SKM-1 treated with dmso at 0.1 percent for 144 hours (cell line): ENCODE measurements around the gene C13orf42.
"Not testable (repeated sequence)": the region's sequence is repeated elsewhere in the genome, so short reads cannot be mapped to it uniquely, and the experiment has no call there.

Source experiments
- DNase-seq: peaks from one replicate; lab custom pipeline; 2025; ENCODE audit not compliant: unreplicated experiment; lab: John Stamatoyannopoulos, UW

C13orf42 gene

GRCh38 chr13:51122868-51123566, 11.9 kb upstream of the C13orf42 start:
- DNase-seq: no peak

DNA sequence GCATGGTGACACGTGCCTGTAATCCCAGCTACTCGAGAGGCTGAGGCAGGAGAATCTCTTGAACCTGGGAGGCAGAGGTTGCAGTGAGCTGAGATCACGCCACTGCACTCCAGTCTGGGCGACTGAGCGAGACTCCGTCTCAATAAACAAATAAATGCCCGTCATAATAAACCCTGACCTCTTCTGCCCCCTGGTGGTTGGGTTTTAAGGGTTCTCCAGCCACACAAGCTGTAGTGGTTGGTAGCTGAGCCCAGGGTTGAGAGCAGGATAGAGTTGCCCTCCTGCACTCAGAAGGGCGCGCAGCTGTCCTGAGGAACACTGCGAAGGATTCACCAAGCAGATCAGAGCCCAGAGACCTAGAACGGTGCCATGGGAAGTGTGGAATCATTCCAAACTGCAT, 9.8 kb upstream of the C13orf42 start:
- peak; percentile 4 for DNase-seq

- DNase-seq: no peak
Measured at GRCh38 chr13:51118809-51119431, 7.8 kb upstream of the C13orf42 start.

DNA sequence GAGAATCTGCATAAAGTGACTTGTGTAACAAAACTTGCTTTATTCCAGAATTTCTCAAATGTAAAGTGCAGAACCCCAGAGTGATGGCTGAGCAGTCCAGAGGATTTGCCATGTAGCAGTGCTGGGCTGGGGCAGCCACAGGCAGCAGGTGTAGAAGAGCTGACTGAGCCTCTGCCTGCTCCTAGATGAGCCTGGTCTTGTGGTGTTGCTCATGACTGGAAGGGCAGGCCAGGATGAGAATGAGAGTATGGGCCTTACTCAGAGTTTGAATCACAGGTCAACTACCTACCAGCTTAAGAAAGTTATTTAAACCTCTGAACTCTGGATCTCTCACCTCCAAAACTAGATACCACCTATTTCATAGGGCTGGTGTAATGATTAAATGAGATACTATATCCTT, 2.9 kb upstream of the C13orf42 start:
- no peak for DNase-seq

DNA sequence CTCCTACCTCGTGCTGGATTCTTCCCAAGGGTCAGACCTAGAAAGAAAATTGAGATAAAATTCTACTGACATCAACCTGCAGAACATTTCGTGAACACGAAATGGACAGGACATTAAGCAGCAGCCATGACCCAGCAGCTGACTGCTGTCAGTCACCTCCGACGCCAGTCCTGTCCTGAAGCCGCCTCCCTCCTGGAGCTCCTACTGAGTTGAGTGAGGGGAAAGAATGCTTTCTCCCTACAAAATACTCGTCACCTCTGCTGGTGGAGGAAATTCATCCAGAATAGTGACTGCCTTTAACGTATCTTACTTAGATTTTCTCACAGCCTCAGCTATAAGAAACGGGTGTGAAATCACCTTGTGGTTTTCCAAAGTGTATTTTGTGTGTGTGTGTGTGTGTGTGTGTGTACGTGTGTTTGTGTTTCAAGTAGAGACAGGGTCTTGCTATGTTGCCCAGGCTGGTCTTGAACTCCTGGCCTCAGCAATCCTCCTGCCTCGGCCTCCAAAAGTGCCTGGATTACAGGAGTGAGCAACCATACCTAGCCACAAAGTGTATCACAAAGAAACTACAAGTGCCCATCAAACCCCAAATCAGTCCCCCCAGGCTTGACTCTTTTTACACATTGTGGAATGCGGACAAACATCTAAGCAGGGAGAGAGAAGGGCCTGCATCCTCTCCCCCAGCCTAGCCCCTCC, 2.3 kb upstream of the C13orf42 start:
- DNase-seq: no peak

DNA sequence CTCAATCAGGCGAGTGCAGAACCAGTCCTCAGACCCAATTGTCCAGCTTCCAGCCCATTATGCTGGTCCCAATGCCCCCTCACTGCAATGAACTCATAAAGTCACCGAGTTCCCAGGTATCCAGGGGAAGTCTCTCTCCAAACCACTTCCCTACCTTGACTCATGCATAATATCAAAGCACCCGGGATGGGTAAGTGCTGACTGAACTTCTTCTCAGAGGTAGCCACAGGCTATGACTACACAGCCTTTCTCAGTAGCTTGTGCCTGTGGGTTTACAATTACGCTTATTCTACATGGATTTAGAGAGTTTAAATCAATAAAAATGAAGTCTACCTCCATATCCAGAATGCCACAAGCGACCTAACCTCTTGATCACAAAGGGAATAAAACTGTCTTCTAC, 1.7 kb upstream of the C13orf42 start:
- DNase-seq: no peak

GRCh38 chr13:51111997-51112396, 923 bp upstream of the C13orf42 start:
- DNase-seq: no peak

- no peak for DNase-seq
Measured at GRCh38 chr13:51107996-51108395, 3.1 kb downstream of the C13orf42 start.

- no peak for DNase-seq
Measured at GRCh38 chr13:51105046-51105445, 6.0 kb downstream of the C13orf42 start.

- DNase-seq: no peak
Measured at GRCh38 chr13:51101636-51102235, 9.3 kb downstream of the C13orf42 start.

- DNase-seq: no peak
Measured at GRCh38 chr13:51097353-51098043, 13.6 kb downstream of the C13orf42 start.

DNA sequence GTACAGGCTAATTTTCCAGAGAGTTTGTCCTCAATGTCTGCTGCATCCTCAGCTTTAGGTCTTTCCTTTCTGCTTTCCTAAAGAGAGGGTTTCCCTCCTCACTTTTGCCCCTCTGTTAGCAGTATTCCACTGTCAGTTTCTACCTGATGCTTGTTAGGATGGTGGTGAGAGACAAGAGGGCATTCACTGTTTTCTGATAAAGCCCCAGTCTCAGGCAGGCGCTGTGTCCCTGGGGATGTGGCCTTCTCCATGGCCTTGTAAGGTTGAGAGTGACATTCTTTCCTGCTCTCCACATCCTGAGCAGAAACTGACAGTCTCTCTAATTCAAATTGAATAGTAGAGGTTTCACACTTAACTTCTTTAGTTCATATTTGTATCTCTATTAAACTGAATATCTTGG, 14.9 kb downstream of the C13orf42 start:
- no peak for DNase-seq

DNA sequence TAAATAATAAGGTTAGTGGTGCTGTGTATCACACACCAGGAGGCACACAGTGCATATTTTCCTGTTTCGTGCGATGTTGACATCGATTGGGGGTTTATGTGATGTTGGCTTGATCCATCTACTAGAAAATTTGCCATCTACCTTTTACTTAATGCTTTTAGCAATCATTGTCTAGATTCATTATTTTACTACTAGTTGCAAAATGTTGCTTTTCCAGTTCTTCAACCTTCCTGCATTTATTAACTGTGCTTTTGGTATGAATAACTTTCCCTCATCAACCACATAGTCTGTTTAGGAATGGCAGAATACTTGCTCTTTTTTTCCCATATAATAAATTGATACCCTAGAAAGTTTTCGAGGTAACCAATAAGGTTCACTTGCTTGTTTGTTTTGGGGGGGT, 17.5 kb downstream of the C13orf42 start:
- DNase-seq: no peak

- no peak for DNase-seq
Measured at GRCh38 chr13:51091839-51092238, 19.2 kb downstream of the C13orf42 start.

DNA sequence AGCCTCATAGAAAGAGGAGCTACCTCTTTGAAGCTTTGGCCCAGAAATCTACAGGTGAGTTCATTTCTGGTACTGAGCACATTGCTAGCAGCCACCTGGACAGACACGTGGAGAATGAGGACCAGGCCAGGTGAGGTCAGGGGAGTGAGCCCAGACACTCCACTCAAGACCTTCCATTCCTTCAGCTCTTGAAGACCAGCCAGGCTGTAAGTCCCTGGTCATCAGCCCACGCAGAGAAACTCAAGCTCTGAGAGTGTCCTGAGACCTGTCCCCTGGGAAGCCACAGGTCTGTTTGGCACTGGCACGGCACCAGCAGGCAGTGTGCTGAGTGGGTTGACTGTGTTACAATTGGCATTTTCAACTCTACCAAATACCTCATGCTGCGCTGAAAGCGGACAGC, 27.4 kb downstream of the C13orf42 start:
- no peak for DNase-seq

DNA sequence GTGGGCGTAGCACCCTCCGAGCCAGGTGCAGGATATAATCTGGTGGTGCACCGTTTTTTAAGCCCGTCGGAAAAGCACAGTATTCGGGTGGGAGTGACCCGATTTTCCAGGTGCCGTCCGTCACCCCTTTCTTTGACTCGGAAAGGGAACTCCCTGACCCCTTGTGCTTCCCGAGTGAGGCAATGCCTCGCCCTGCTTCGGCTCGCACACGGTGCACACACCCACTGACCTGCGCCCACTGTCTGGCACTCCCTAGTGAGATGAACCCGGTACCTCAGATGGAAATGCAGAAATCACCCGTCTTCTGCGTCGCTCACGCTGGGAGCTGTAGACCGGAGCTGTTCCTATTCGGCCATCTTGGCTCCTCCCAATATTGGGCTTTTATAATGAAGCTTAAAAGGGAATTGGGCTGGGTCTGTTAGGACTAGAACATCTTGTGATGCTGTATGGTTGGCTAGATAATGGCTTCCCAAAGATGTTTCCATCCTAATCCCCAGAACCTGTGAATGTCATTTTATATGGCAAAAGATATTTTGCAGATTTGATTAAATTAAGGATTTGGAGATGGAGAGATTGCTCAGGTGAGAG, 30.5 kb downstream of the C13orf42 start:
- DNase-seq: not testable (repeated sequence)

DNA sequence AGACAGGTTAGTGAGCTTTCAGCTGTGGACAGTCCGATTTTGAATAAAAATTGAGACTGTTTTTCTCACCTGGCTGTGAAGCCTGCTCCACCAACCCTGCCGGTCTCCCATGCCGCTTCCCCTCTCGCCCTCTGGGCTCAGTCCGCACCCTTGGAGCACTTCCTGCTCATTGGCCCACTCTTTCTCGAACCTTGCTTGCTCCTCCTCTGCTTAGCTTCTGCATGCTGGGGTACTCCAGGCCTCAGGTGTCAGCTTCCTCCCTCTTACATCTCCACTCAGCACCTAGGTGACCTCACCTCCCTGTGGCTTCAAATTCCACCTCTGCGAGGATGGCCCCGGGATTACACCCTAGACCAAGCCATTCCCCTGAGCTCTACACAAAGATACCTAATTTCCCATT, 39.6 kb downstream of the C13orf42 start:
- DNase-seq: no peak

- peak; percentile 71 for DNase-seq
Measured at GRCh38 chr13:51070005-51070649, 40.9 kb downstream of the C13orf42 start.

- no peak for DNase-seq
Measured at GRCh38 chr13:51068501-51068900, 42.6 kb downstream of the C13orf42 start.

GRCh38 chr13:51067706-51068105, 43.4 kb downstream of the C13orf42 start:
- no peak for DNase-seq
